ENCODE data around the gene ANO9.
"Not testable (repeated sequence)": the region's sequence is repeated elsewhere in the genome, so short reads cannot be mapped to it uniquely, and the experiment has no call there.

The ANO9 gene

GRCh38 chr11:394034-394857 is 47.6 kb downstream of the ANO9 start, which contains the start of gene PKP3:
Gene PKP3, plus strand, starts transcription at chr11:394209. Its CDS starts 84 bp downstream, at chr11:394293.
- no peak for DNase-seq (ENCODE audit: extremely low read depth, low read depth)
- TF ChIP-seq CTCF (IDR thresholded peaks at IDR 0.05; ENCODE audit: low read depth, low read length, missing control alignments) = no peak
- H3K4me3 ChIP-seq (replicated peaks; ENCODE audit: low read depth, low read length) = no peak within 1 kb of the TSS

GRCh38 chr11:393219-394033 is 48.4 kb downstream of the ANO9 start:
- no peak for DNase-seq (ENCODE audit: extremely low read depth, low read depth)

GRCh38 chr11:392102-392777 is 49.6 kb downstream of the ANO9 start:
- no peak for TF ChIP-seq CTCF (IDR thresholded peaks at IDR 0.05; ENCODE audit: low read depth, low read length, missing control alignments)
- no peak for DNase-seq (ENCODE audit: extremely low read depth, low read depth)
- H3K4me3 ChIP-seq (replicated peaks; ENCODE audit: low read depth, low read length) = no peak overlapping the region

More at GRCh38 chr11:393219-394033, 48.4 kb downstream of the ANO9 start:
- no peak for TF ChIP-seq CTCF (IDR thresholded peaks at IDR 0.05; ENCODE audit: low read depth, low read length, missing control alignments)
- H3K4me3 ChIP-seq (replicated peaks; ENCODE audit: low read depth, low read length) = no peak overlapping the region

GRCh38 chr11:391117-392017 is 50.4 kb downstream of the ANO9 start:
- H3K4me3 ChIP-seq (replicated peaks; ENCODE audit: low read depth, low read length) = no peak overlapping the region
- no peak for TF ChIP-seq CTCF (IDR thresholded peaks at IDR 0.05; ENCODE audit: low read depth, low read length, missing control alignments)
- no peak for DNase-seq (ENCODE audit: extremely low read depth, low read depth)

GRCh38 chr11:390175-390574 is 51.6 kb downstream of the ANO9 start:
- no peak for DNase-seq (ENCODE audit: extremely low read depth, low read depth)
- no peak for TF ChIP-seq CTCF (IDR thresholded peaks at IDR 0.05; ENCODE audit: low read depth, low read length, missing control alignments)
- H3K4me3 ChIP-seq (replicated peaks; ENCODE audit: low read depth, low read length) = no peak overlapping the region

GRCh38 chr11:389369-389768 is 52.4 kb downstream of the ANO9 start:
- H3K4me3 ChIP-seq (replicated peaks; ENCODE audit: low read depth, low read length); DNase-seq (ENCODE audit: extremely low read depth, low read depth): not testable (repeated sequence)

All from HFF-Myc (cell line).